HepG2 (cell line): ENCODE data around the gene AMDHD1. TPM values are rescaled to one million over a fixed set of nuclear protein-coding genes. Genes with fewer than 3 reads are reported as not detected.
A peak's percentile ranks its signal among the peaks of the same experiment; 100 is the strongest.

Experiments
- ARID5B ChIP-seq: IDR thresholded peaks from 2 replicates; pipeline ENCODE4 v1.4.0; 2020; ENCODE audit warnings: mild to moderate bottlenecking, missing genetic modification reagents
- CSRNP2 ChIP-seq: sonication (generic); formaldehyde crosslinking; conservative IDR thresholded peaks from 2 replicates; pipeline ENCODE4 v1.8.0; 2022; ENCODE audit warnings: low read depth, missing genetic modification reagents
- E2F1 ChIP-seq: sonication (generic); formaldehyde crosslinking; IDR thresholded peaks from 2 replicates; pipeline ENCODE4 v1.5.0; 2020; ENCODE audit warnings: missing genetic modification reagents
- KLF6 ChIP-seq: IDR thresholded peaks from 2 replicates; pipeline ENCODE4 v1.8.0; 2016; ENCODE audit warnings: missing biosample characterization, missing genetic modification reagents
- RELA ChIP-seq: sonication (generic); formaldehyde crosslinking; IDR thresholded peaks from 2 replicates; pipeline ENCODE4 v1.4.0; 2020; ENCODE audit warnings: missing genetic modification reagents
- RERE ChIP-seq: IDR thresholded peaks from 2 replicates; pipeline ENCODE4 v1.6.1; 2016; ENCODE audit warnings: low read depth, missing genetic modification reagents, missing compliant biosample characterization
- SIX4 ChIP-seq: sonication (generic); formaldehyde crosslinking; IDR thresholded peaks from 2 replicates; pipeline ENCODE4 v1.4.0; 2020; ENCODE audit warnings: missing genetic modification reagents
- TEF ChIP-seq: sonication (generic); formaldehyde crosslinking; IDR thresholded peaks from 2 replicates; pipeline ENCODE4 v1.5.0; 2020; ENCODE audit warnings: missing genetic modification reagents
- ZMYM3 ChIP-seq: sonication (generic); formaldehyde crosslinking; IDR thresholded peaks from 2 replicates; pipeline ENCODE4 v1.5.1; 2020; ENCODE audit warnings: mild to moderate bottlenecking, missing genetic modification reagents
- ZNF280D ChIP-seq: sonication (generic); formaldehyde crosslinking; IDR thresholded peaks from 2 replicates; pipeline ENCODE4 v1.5.1; 2020; ENCODE audit warnings: mild to moderate bottlenecking, missing genetic modification reagents
- ZNF576 ChIP-seq: sonication (generic); formaldehyde crosslinking; IDR thresholded peaks from 2 replicates; pipeline ENCODE4 v1.4.0; 2020; ENCODE audit warnings: mild to moderate bottlenecking, missing genetic modification reagents
- polyA plus RNA-seq, 8 experiments: library from polyadenylated mRNA; depleted of rRNA in 3 of 8; stranded (reverse) in 7 of 8; unstranded in 1 of 8; fragments of >200 nt; fragmentation: Illumina TruSeq in 4 of 8; extraction: Trizol in 4 of 8; gene quantifications; 2 replicates each; pipeline versions ENCODE4 v1.2.1 to v1.2.3, GENCODE V29; 2011 to 2016; ENCODE audit warnings: low read depth in 4 of 8, missing spikeins in 1 of 8, mixed read lengths in 1 of 8; ENCODE audit not compliant: insufficient read depth in 1 of 8
- total RNA-seq, 5 experiments: library from RNA; depleted of rRNA; stranded (reverse); fragments of >200 nt; fragmentation: Illumina TruSeq; extraction: Trizol; gene quantifications; 2 replicates each; pipeline ENCODE4 v1.2.3, GENCODE V29; 2016; ENCODE audit warnings: low read depth in 1 of 5

Gene AMDHD1
- total and polyA plus RNA-seq, 2 of the 13 experiments (the other 11 are each of a cell fraction or from before 2014, with no cell fraction given), result 6.5 to 29.6 TPM

- TF ChIP-seq ARID5B (CRISPR knock-in tag), result no peak; the same call in 1 of the 2 replicates
- peak; percentile 13; the same call in 1 of the 2 replicates for TF ChIP-seq RERE (CRISPR knock-in tag)
- TF ChIP-seq CSRNP2 (CRISPR knock-in tag), result no peak; the same call in 1 of the 2 replicates
- TF ChIP-seq ZMYM3 (CRISPR knock-in tag), result no peak
- no peak for TF ChIP-seq ZNF280D (CRISPR knock-in tag)
- no peak for TF ChIP-seq SIX4 (CRISPR knock-in tag)
- peak; percentile 30; the same call in 1 of the 2 replicates for TF ChIP-seq E2F1 (CRISPR knock-in tag)
- no peak for TF ChIP-seq KLF6
- TF ChIP-seq RELA (CRISPR knock-in tag), result no peak
- TF ChIP-seq TEF (CRISPR knock-in tag), result no peak
- no peak for TF ChIP-seq ZNF576
Measured at GRCh38 chr12:95942524-95943329, 404 bp upstream of the AMDHD1 start, which contains the start of gene CCDC38 (continued).
